ENCODE data around the gene KLC3.

The KLC3 gene

GRCh38 chr19:45314708-45315245 is 25.8 kb upstream of the KLC3 start:
- peaks cover 25% of the 10 kb centered on the region for H3K27me3 ChIP-seq (ENCODE audit: control insufficient read depth, insufficient read depth, low read length, poor library complexity, severe bottlenecking)
- no peak overlapping the region for H3K27ac ChIP-seq (ENCODE audit: insufficient read depth, low read depth, low read length, poor library complexity, severe bottlenecking)
- H3K36me3 ChIP-seq (ENCODE audit: control insufficient read depth, insufficient read depth, low read length), result no peaks in the 10 kb centered on the region
- H3K4me1 ChIP-seq (ENCODE audit: control insufficient read depth, insufficient read depth, low read length), result no peaks in the 10 kb centered on the region
- H3K4me3 ChIP-seq (ENCODE audit: insufficient read depth, low read depth, low read length), result no peak overlapping the region
- 83 to 87% methylated on average over 8 of the region's 8 CpGs for WGBS, 2 experiments
- H3K9me3 ChIP-seq (ENCODE audit: control insufficient read depth, low read length), result no peaks in the 10 kb centered on the region

- WGBS, 2 experiments, result 79 to 81% methylated on average over 21 of the region's 21 CpGs
- Histone ChIP-seq H3K4me1 (ENCODE audit: control insufficient read depth, insufficient read depth, low read length) (no peaks in the 10 kb centered on the region), H3K36me3 (ENCODE audit: control insufficient read depth, insufficient read depth, low read length) (no peaks in the 10 kb centered on the region), H3K27ac (ENCODE audit: insufficient read depth, low read depth, low read length, poor library complexity, severe bottlenecking) (no peak overlapping the region), H3K4me3 (ENCODE audit: insufficient read depth, low read depth, low read length) (no peak overlapping the region), H3K9me3 (ENCODE audit: control insufficient read depth, low read length) (no peaks in the 10 kb centered on the region), H3K27me3 (ENCODE audit: control insufficient read depth, insufficient read depth, low read length, poor library complexity, severe bottlenecking) (peaks cover 25% of the 10 kb centered on the region)
Measured at GRCh38 chr19:45315304-45315703, 25.2 kb upstream of the KLC3 start.

- H3K9me3 ChIP-seq (ENCODE audit: control insufficient read depth, low read length), result no peaks in the 10 kb centered on the region
- peaks cover 12% of the 10 kb centered on the region for H3K4me1 ChIP-seq (ENCODE audit: control insufficient read depth, insufficient read depth, low read length)
- no peaks in the 10 kb centered on the region for H3K36me3 ChIP-seq (ENCODE audit: control insufficient read depth, insufficient read depth, low read length)
- H3K4me3 ChIP-seq (ENCODE audit: insufficient read depth, low read depth, low read length), result no peak overlapping the region
- 89 to 90% methylated on average over 12 of the region's 12 CpGs for WGBS, 2 experiments
- no peak overlapping the region for H3K27ac ChIP-seq (ENCODE audit: insufficient read depth, low read depth, low read length, poor library complexity, severe bottlenecking)
- peaks cover 22% of the 10 kb centered on the region for H3K27me3 ChIP-seq (ENCODE audit: control insufficient read depth, insufficient read depth, low read length, poor library complexity, severe bottlenecking)
Measured at GRCh38 chr19:45320997-45321775, 19.4 kb upstream of the KLC3 start.

- no peaks in the 10 kb centered on the region for H3K9me3 ChIP-seq (ENCODE audit: control insufficient read depth, low read length)
- H3K27me3 ChIP-seq (ENCODE audit: control insufficient read depth, insufficient read depth, low read length, poor library complexity, severe bottlenecking), result peaks cover 22% of the 10 kb centered on the region
- H3K36me3 ChIP-seq (ENCODE audit: control insufficient read depth, insufficient read depth, low read length), result no peaks in the 10 kb centered on the region
- no peak overlapping the region for H3K27ac ChIP-seq (ENCODE audit: insufficient read depth, low read depth, low read length, poor library complexity, severe bottlenecking)
- 83% methylated on average over 7 of the region's 7 CpGs for WGBS, 2 experiments
- H3K4me3 ChIP-seq (ENCODE audit: insufficient read depth, low read depth, low read length), result no peak overlapping the region
- H3K4me1 ChIP-seq (ENCODE audit: control insufficient read depth, insufficient read depth, low read length), result peaks cover 12% of the 10 kb centered on the region
Measured at GRCh38 chr19:45321848-45322247, 18.7 kb upstream of the KLC3 start.

- H3K4me1 ChIP-seq (ENCODE audit: control insufficient read depth, insufficient read depth, low read length), result peaks cover 12% of the 10 kb centered on the region
- H3K4me3 ChIP-seq (ENCODE audit: insufficient read depth, low read depth, low read length), result no peak overlapping the region
- 53 to 59% methylated on average over 9 to 11 of the region's 11 CpGs for WGBS, 2 experiments
- no peaks in the 10 kb centered on the region for H3K36me3 ChIP-seq (ENCODE audit: control insufficient read depth, insufficient read depth, low read length)
- H3K27ac ChIP-seq (ENCODE audit: insufficient read depth, low read depth, low read length, poor library complexity, severe bottlenecking), result no peak overlapping the region
- no peaks in the 10 kb centered on the region for H3K9me3 ChIP-seq (ENCODE audit: control insufficient read depth, low read length)
- peaks cover 22% of the 10 kb centered on the region for H3K27me3 ChIP-seq (ENCODE audit: control insufficient read depth, insufficient read depth, low read length, poor library complexity, severe bottlenecking)
Measured at GRCh38 chr19:45322311-45322710, 18.2 kb upstream of the KLC3 start.

GRCh38 chr19:45322744-45323281 is 17.7 kb upstream of the KLC3 start, which contains the start of gene CKM:
Gene CKM, minus strand, starts transcription at chr19:45322875. Its CDS starts 3,162 bp downstream, at chr19:45319713.
- H3K4me3 ChIP-seq (ENCODE audit: insufficient read depth, low read depth, low read length), result peak within 1 kb of the TSS; percentile 18
- no peaks in the 10 kb centered on the region for H3K9me3 ChIP-seq (ENCODE audit: control insufficient read depth, low read length)
- peak within 1 kb of the TSS; percentile 10 for H3K27ac ChIP-seq (ENCODE audit: insufficient read depth, low read depth, low read length, poor library complexity, severe bottlenecking)
- H3K27me3 ChIP-seq (ENCODE audit: control insufficient read depth, insufficient read depth, low read length, poor library complexity, severe bottlenecking), result peaks cover 20% of the 10 kb centered on the region
- peaks cover 12% of the 10 kb centered on the region for H3K4me1 ChIP-seq (ENCODE audit: control insufficient read depth, insufficient read depth, low read length)
- H3K36me3 ChIP-seq (ENCODE audit: control insufficient read depth, insufficient read depth, low read length), result no peaks in the 10 kb centered on the region
- 62 to 63% methylated on average over 15 of the region's 15 CpGs for WGBS, 2 experiments

GRCh38 chr19:45323671-45324081 is 16.9 kb upstream of the KLC3 start:
- Histone ChIP-seq H3K27ac (ENCODE audit: insufficient read depth, low read depth, low read length, poor library complexity, severe bottlenecking) (no peak overlapping the region), H3K36me3 (ENCODE audit: control insufficient read depth, insufficient read depth, low read length) (no peaks in the 10 kb centered on the region), H3K4me3 (ENCODE audit: insufficient read depth, low read depth, low read length) (peak overlapping the region; percentile 18), H3K27me3 (ENCODE audit: control insufficient read depth, insufficient read depth, low read length, poor library complexity, severe bottlenecking) (peaks cover 19% of the 10 kb centered on the region), H3K9me3 (ENCODE audit: control insufficient read depth, low read length) (no peaks in the 10 kb centered on the region), H3K4me1 (ENCODE audit: control insufficient read depth, insufficient read depth, low read length) (peaks cover 12% of the 10 kb centered on the region)
- 7 to 9% methylated on average over 30 of the region's 30 CpGs for WGBS, 2 experiments

GRCh38 chr19:45324349-45324907 is 16.1 kb upstream of the KLC3 start:
- Histone ChIP-seq H3K4me3 (ENCODE audit: insufficient read depth, low read depth, low read length) (no peak overlapping the region), H3K4me1 (ENCODE audit: control insufficient read depth, insufficient read depth, low read length) (peaks cover 12% of the 10 kb centered on the region), H3K9me3 (ENCODE audit: control insufficient read depth, low read length) (no peaks in the 10 kb centered on the region), H3K27me3 (ENCODE audit: control insufficient read depth, insufficient read depth, low read length, poor library complexity, severe bottlenecking) (peaks cover 19% of the 10 kb centered on the region), H3K36me3 (ENCODE audit: control insufficient read depth, insufficient read depth, low read length) (no peaks in the 10 kb centered on the region), H3K27ac (ENCODE audit: insufficient read depth, low read depth, low read length, poor library complexity, severe bottlenecking) (no peak overlapping the region)
- 78 to 81% methylated on average over 11 of the region's 11 CpGs for WGBS, 2 experiments

GRCh38 chr19:45327404-45328143 is 13.0 kb upstream of the KLC3 start:
- no peaks in the 10 kb centered on the region for H3K36me3 ChIP-seq (ENCODE audit: control insufficient read depth, insufficient read depth, low read length)
- H3K27me3 ChIP-seq (ENCODE audit: control insufficient read depth, insufficient read depth, low read length, poor library complexity, severe bottlenecking), result peaks cover 19% of the 10 kb centered on the region
- no peak overlapping the region for H3K27ac ChIP-seq (ENCODE audit: insufficient read depth, low read depth, low read length, poor library complexity, severe bottlenecking)
- peaks cover 10% of the 10 kb centered on the region for H3K4me1 ChIP-seq (ENCODE audit: control insufficient read depth, insufficient read depth, low read length)
- H3K9me3 ChIP-seq (ENCODE audit: control insufficient read depth, low read length), result no peaks in the 10 kb centered on the region
- no peak overlapping the region for H3K4me3 ChIP-seq (ENCODE audit: insufficient read depth, low read depth, low read length)
- WGBS, 2 experiments, result 82 to 83% methylated on average over 12 to 13 of the region's 13 CpGs

- 89% methylated on average over 7 of the region's 7 CpGs for WGBS, 2 experiments
- Histone ChIP-seq H3K9me3 (ENCODE audit: control insufficient read depth, low read length) (no peaks in the 10 kb centered on the region), H3K27ac (ENCODE audit: insufficient read depth, low read depth, low read length, poor library complexity, severe bottlenecking) (no peak overlapping the region), H3K4me1 (ENCODE audit: control insufficient read depth, insufficient read depth, low read length) (no peaks in the 10 kb centered on the region), H3K27me3 (ENCODE audit: control insufficient read depth, insufficient read depth, low read length, poor library complexity, severe bottlenecking) (no peaks in the 10 kb centered on the region), H3K36me3 (ENCODE audit: control insufficient read depth, insufficient read depth, low read length) (no peaks in the 10 kb centered on the region), H3K4me3 (ENCODE audit: insufficient read depth, low read depth, low read length) (no peak overlapping the region)
Measured at GRCh38 chr19:45331411-45331810, 9.1 kb upstream of the KLC3 start.
